ENCODE data around the gene SIGLEC12. TPM values are rescaled to one million over a fixed set of nuclear protein-coding genes. Genes with fewer than 3 reads are reported as not detected.

The SIGLEC12 gene
- total RNA-seq, 1 donor from 2014 or later = not detected

DNA sequence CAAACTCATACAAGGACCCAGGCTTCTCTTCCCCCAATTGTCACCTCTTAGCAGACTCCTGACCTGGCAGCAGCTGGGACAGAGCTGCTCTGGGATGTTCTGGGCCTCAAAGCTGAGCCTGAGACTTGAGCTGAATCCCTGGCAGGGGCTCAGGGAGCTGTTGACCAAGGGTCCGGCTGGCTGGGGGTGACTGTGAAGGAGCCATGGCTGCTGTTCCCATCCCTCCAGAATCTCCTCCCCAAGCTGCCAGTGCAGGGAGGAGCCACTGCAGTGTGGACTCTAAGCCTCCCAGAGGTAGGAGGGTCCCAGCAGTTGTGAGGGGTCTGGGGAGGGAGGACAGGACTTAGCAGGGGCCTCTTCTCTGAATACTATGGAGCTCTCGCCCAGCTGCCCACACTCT lies 27.7 kb upstream of the SIGLEC12 start:
- TF ChIP-seq, protein P1, sequence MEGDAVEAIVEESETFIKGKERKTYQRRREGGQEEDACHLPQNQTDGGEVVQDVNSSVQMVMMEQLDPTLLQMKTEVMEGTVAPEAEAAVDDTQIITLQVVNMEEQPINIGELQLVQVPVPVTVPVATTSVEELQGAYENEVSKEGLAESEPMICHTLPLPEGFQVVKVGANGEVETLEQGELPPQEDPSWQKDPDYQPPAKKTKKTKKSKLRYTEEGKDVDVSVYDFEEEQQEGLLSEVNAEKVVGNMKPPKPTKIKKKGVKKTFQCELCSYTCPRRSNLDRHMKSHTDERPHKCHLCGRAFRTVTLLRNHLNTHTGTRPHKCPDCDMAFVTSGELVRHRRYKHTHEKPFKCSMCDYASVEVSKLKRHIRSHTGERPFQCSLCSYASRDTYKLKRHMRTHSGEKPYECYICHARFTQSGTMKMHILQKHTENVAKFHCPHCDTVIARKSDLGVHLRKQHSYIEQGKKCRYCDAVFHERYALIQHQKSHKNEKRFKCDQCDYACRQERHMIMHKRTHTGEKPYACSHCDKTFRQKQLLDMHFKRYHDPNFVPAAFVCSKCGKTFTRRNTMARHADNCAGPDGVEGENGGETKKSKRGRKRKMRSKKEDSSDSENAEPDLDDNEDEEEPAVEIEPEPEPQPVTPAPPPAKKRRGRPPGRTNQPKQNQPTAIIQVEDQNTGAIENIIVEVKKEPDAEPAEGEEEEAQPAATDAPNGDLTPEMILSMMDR (IDR thresholded peaks at IDR 0.05; ENCODE audit: unreplicated experiment) = no peak
- no peak overlapping the region for H3K4me3 Mint-ChIP-seq
- H3K4me1 Mint-ChIP-seq = no peaks in the 10 kb centered on the region
- no peak overlapping the region for H3K27ac Mint-ChIP-seq
- H3K9me3 Mint-ChIP-seq = peaks cover 46% of the 10 kb centered on the region
- H3K36me3 Mint-ChIP-seq = no peaks in the 10 kb centered on the region
- no peaks in the 10 kb centered on the region for H3K27me3 Mint-ChIP-seq (ENCODE audit: low read depth)
- no peak for DNase-seq (ENCODE audit: low spot score in 2 of 2, unreplicated experiment in 2 of 2)

DNA sequence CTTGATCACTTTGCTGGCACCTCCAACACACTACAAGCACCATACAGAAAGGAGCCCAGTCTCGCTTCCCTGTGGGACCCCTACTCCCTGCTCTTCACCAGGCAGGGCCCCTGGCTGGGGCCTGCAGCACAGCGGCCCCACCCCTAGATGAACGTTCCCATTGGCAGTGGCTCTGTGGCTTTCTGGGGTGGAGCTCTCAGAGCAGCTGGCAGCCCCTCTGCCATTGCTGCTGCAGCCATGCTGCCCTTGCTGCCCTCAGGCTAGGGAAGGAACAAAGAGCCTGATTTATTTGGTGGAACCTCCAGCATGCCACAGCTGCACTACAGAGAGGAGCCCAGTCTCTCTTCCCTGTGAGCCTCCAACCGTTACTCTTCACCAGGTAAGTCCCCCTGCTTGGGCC lies 24.1 kb upstream of the SIGLEC12 start:
- Mint-ChIP-seq H3K36me3 (no peaks in the 10 kb centered on the region), H3K4me3 (no peak overlapping the region), H3K9me3 (peaks cover 55% of the 10 kb centered on the region), H3K27ac (no peak overlapping the region), H3K27me3 (ENCODE audit: low read depth) (no peaks in the 10 kb centered on the region), H3K4me1 (no peaks in the 10 kb centered on the region)
- TF ChIP-seq, protein P1 (IDR thresholded peaks at IDR 0.05; ENCODE audit: unreplicated experiment) = no peak
- DNase-seq (ENCODE audit: low spot score in 2 of 2, unreplicated experiment in 2 of 2) = no peak

DNA sequence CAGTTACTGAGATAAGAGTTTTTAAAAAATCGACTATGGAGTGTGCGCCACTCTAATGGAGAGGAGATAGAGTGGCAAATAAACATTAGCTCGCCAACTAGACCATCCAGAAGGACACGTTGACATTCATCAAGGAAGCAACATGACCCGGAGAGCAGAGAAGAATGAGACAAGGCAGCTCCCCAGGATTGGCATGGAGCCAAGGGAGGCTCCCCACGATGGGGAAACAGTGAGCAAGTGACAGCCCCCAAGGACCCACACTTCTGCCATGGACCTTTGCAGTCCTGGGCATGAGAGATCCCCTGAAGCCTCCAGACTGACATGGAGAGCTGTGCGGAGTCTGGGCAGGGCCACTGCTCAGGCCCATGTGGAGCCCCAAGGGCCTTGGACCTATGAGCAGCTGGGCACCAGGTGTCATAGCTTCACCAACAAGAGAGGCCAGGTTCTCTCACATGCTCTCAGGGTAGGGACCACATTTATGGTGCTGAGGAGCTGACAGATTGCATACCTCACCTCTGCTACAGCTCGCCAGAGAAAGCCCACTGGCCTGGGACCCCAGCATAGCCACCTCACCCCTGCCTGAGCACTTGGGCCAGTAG lies 23.2 kb upstream of the SIGLEC12 start:
- Mint-ChIP-seq H3K36me3 (no peaks in the 10 kb centered on the region), H3K27me3 (ENCODE audit: low read depth) (no peaks in the 10 kb centered on the region), H3K27ac (no peak overlapping the region), H3K4me1 (no peaks in the 10 kb centered on the region), H3K9me3 (peaks cover 55% of the 10 kb centered on the region), H3K4me3 (no peak overlapping the region)
- TF ChIP-seq, protein P1 (IDR thresholded peaks at IDR 0.05; ENCODE audit: unreplicated experiment) = no peak
- no peak for DNase-seq (ENCODE audit: low spot score in 2 of 2, unreplicated experiment in 2 of 2)

DNA sequence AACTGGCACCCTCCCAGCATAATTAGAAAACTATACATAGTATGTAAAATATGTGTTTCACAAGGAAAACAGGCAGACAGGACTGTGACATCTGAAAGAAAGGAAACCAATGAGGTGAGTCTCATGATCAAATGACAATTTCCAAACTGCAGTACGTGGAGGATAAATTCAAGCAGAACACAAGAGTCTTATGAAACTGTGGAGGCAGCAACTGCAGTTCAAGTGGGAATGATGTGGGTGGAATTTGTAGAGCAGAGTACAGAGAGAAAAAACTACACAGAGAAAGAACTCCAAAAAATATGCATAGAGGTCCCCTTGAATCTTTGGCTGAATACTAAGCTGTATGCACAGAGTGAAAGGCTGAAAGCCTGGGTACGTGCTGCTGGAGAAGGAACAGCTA lies 20.2 kb upstream of the SIGLEC12 start:
- Mint-ChIP-seq H3K4me3 (no peak overlapping the region), H3K27me3 (ENCODE audit: low read depth) (no peaks in the 10 kb centered on the region), H3K4me1 (no peaks in the 10 kb centered on the region), H3K36me3 (peaks cover 2% of the 10 kb centered on the region), H3K27ac (no peak overlapping the region), H3K9me3 (peaks cover 62% of the 10 kb centered on the region)
- TF ChIP-seq, protein P1 (IDR thresholded peaks at IDR 0.05; ENCODE audit: unreplicated experiment) = no peak
- DNase-seq (ENCODE audit: low spot score in 2 of 2, unreplicated experiment in 2 of 2) = no peak

DNA sequence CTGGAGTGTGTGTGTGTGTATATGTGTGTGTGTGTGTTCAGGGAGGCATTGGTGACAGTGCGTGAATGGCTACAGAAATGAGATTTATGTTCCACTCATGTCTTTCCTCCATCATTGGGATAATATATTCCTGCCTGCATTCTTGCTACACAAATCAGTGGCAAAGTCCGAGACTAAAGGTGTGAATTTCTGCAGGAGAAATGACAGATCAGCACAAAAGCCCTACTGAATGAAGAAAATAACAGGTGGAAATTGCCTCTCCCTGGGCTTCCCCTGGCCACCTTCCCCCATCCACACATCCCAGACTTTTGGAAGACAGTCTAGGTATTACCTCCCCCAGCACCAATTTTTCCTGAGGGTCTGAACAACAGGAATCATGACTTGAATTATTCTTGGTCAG lies 19.8 kb upstream of the SIGLEC12 start:
- H3K4me1 Mint-ChIP-seq = no peaks in the 10 kb centered on the region
- no peak for DNase-seq (ENCODE audit: low spot score in 2 of 2, unreplicated experiment in 2 of 2)
- peaks cover 62% of the 10 kb centered on the region for H3K9me3 Mint-ChIP-seq
- no peak overlapping the region for H3K27ac Mint-ChIP-seq
- H3K36me3 Mint-ChIP-seq = peaks cover 2% of the 10 kb centered on the region
- H3K4me3 Mint-ChIP-seq = no peak overlapping the region
- TF ChIP-seq, protein P1 (IDR thresholded peaks at IDR 0.05; ENCODE audit: unreplicated experiment) = no peak
- H3K27me3 Mint-ChIP-seq (ENCODE audit: low read depth) = no peaks in the 10 kb centered on the region

DNA sequence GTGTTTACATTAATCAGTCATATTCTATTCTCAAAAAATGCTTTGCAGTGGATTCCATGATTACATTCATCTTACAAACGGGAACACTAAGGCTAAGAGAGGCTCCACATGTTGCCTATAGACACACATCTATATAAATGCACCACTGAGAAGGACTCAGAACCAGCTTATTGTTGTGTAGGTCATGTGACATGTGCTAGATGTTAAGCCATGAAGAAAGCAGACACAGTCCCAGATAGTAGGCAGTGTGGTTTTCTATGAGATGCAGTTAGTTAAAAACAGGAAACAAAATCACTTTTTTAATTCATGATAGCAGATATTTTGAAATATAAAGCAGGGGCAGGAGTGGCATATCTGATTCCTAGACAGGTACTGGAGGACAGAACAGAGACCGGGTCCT lies 19.1 kb upstream of the SIGLEC12 start:
- no peak overlapping the region for H3K4me3 Mint-ChIP-seq
- no peak for DNase-seq (ENCODE audit: low spot score in 2 of 2, unreplicated experiment in 2 of 2)
- H3K36me3 Mint-ChIP-seq = peaks cover 2% of the 10 kb centered on the region
- no peak overlapping the region for H3K27ac Mint-ChIP-seq
- H3K4me1 Mint-ChIP-seq = no peaks in the 10 kb centered on the region
- peaks cover 60% of the 10 kb centered on the region for H3K9me3 Mint-ChIP-seq
- TF ChIP-seq, protein P1 (IDR thresholded peaks at IDR 0.05; ENCODE audit: unreplicated experiment) = no peak
- no peaks in the 10 kb centered on the region for H3K27me3 Mint-ChIP-seq (ENCODE audit: low read depth)

Measured in mesothelial cell of epicardium (in vitro differentiated cells).